Measurements from ENCODE around the gene HSPA1B.
"Not testable (repeated sequence)": the region's sequence is repeated elsewhere in the genome, so short reads cannot be mapped to it uniquely, and the experiment has no call there.

Gene HSPA1B

DNA sequence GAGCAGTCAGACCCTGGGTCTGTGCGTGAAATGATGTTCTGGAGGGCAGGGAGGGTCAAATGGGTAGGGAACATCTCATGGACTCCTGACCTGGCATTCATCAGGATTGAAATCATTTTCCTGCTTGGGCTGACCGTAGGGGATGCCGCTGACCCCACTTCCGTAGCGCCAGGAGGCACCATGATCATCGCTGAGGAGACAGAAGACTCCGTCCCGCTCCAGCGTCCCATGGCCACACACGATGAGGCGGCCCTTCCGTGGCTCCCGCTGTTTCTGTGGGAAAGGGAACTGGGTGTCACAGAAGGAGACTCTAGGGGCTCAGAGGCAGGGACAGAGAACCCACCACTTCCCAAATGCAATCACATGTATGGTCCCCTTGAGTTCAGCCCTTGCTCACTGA, 32.8 kb downstream of the HSPA1B start:
- DNase-seq (ENCODE audit: low read depth): no peak

DNA sequence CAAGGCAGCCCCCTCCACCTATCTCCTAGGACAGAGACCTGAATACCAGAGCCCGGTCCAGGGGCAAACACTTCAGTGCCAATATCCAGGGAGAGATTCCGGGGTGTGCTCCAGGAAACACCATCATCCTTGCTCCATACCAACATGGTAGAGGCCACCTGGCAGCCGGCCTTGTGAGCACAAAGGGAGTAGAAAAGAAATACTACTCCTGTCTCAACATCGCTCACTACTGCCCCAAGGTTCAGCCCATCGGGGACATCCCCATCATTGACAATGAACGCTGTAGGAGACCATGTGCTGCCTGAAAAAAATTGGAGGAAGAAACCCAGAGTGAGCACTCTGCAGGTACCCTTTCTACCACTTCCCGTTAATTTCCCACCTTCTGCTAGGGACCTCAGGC, 33.6 kb downstream of the HSPA1B start:
- no peak for DNase-seq (ENCODE audit: low read depth)

DNA sequence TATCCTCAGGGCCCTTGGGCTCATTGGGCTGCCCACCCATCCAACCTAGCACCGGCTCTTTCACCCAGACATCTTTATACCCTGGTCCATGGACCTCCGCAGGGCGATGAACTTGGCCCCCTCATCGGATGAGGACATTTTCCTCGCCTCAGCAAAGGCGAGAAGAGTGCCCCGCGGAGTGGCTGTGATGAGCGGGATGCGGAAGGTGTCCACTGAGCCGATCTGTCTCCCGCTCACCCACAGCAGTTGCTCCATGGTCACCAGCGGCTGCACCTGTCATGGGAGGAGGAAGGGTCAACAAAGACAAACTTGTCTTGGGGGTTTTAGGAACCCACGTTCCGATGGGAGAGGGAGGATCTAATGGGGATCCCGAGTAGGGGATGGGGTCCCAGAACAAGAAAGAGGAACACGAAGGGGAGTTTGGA, 34.4 kb downstream of the HSPA1B start:
- no peak for DNase-seq (ENCODE audit: low read depth)

DNA sequence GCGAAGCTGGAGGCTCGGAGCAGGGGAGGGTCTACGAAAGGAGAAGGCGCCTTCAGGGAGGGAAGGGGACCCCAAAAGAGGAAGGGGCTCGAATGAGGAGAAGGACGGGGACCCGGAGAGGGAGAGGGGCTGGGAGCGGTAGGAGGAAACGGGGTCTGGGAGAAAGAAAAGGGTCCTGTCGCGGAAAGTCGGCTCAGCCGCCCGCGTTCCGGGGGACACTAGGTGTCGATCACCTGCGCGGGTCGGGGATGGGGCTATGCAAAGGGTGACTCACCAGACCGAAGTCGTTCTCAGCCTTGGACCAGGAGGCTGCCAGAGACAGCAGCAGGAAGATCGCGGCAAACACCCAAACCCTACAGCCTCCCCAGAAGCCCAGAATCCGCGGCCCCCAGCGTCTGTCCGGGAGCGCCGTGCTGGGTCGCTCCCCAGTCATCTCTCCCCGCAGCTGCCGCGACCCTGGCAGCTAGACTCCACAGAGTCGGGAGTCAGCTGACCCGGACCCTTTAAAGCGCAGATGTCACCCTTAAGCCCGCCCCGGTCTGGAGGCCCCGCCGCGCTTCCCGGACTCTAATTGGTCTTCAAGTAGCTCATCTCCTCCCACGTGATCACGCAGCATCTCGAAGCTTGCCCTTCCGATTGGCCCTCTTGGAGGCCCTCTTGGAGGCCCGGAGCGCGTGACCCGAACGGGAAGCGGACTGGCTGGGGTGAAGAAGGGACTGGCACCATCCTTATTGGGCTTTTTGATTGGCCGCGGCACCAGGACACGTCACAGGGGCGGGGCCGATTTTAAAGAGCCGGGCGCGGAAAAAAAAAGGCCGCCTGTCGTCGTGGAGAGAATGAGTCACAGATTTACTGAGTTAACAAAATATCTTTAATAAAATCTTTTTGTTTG, 35.1 kb downstream of the HSPA1B start, which contains the start of gene NEU1:
NEU1 (minus strand) TSS at position 478 of the 892 bp plus-strand sequence; CDS start at position 433, 45 bp downstream.
- DNase-seq (ENCODE audit: low read depth): peak; percentile 100

DNA sequence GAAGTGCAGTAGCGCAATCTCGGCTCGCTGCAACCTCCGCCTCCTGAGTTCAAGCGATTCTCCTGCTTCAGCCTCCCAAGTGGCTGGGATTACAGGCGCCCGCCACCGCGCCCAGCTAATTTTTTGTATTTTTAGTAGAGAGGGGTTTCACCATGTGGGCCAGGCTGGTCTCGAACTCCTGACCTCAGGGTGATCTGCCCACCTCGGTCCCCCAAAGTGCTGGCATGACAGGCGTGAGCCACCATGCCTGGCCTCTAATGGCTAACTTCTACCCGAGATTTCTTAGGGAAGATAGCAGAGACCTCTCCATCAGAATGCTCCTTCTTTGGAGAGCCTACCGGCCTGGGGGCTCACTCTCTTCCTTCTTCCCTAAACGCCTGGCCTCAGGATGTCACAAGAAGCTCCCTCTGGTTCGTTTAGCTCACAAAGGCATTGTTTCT, 36.6 kb downstream of the HSPA1B start:
- not testable (repeated sequence) for DNase-seq (ENCODE audit: low read depth)

DNA sequence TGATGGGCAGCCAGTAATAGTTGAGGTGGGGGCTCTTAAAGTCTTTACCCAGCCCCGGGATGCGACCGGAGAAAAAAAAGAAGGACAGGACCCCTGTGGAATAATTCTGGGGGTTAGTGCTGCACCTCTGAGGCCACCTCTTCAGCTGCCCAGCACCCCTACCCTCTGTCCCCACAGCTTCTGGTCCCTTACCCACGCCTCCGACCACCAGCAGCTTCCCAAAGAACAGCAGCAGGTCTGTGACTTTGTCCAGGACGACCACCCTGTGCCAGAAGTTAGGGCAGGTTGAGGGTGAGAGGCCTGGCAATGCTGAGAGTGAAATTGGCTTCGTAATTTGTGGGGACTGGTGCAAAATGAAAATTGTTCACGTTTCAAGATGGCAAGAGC, 37.3 kb downstream of the HSPA1B start:
- DNase-seq (ENCODE audit: low read depth): no peak

DNA sequence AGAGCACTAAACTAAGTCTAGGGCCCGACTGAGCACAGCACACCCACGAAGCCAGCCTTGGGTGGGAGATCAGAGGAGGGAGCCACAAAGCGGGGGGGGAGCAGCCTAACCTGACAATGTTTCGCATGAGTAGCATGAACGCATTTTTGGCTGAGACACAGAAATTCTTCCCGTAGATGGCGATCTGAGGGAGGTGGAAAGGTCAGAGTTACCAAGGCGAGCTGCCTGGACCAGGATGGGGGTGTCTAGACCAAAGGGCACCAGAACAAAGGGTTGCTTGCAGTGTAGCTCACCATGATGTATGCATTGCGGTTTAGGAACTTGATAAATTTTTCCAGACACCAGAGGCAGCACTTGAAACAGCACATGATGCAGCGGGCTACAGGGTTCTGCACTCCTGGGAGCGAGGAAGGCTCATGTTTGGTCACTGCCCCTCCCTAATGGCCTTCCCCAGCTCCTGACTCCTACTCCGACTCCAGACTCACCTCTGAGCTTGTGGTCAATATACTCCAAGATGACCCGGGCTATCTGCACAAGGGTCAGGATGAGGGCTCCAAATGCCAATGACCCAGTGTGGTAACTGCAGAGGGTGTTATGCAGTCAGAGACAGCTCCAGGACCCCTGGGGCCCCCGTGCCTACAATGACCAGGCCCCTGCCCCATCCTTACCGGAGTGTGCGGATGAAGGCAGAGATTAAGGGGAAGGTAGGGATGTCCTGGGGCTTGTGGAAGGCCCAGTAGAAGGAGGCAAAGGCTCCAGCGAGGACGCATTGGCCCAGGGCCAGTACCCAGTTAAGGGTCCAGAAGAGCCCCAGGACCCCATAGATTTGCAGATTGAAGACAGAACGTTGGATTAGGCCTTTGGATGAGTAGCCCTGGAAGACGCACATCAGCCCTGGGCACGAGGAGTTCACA, 37.9 kb downstream of the HSPA1B start:
- DNase-seq (ENCODE audit: low read depth): no peak

DNA sequence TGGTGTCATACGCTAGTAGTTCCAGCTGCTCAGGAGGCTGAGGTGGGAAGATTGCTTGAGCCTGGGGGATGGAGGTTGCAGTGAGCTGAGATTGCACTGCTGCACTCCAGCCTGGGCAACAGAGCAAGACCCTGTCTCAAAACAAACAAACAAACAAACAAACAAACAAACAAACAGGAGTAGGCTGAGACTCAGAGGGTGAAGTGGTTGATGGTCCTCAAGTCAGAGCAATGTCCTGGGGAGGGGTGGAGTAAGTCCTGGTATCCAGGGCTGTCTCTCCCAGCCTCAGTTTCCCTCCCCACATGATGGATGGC, 41.1 kb downstream of the HSPA1B start:
- DNase-seq (ENCODE audit: low read depth): not testable (repeated sequence)

DNA sequence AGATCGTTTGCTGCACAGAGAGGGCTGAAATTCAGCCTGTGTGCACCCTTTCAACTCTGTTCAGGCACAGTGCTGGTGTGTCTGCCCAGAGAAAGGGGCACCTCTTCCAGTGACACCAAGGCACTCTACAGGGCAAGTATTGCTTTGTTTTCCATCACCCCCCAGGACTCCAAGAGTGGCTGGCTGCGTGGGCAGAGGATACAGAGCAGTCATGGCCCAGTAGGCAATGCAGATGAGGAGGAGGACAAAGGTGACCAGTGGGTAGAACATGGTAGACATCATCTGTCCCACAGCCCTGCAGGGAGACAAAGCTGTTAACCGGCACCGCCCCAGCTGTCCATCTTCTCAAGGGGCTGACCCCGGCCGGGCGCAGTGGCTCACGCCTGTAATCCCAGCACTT, 41.8 kb downstream of the HSPA1B start:
- no peak for DNase-seq (ENCODE audit: low read depth)

DNA sequence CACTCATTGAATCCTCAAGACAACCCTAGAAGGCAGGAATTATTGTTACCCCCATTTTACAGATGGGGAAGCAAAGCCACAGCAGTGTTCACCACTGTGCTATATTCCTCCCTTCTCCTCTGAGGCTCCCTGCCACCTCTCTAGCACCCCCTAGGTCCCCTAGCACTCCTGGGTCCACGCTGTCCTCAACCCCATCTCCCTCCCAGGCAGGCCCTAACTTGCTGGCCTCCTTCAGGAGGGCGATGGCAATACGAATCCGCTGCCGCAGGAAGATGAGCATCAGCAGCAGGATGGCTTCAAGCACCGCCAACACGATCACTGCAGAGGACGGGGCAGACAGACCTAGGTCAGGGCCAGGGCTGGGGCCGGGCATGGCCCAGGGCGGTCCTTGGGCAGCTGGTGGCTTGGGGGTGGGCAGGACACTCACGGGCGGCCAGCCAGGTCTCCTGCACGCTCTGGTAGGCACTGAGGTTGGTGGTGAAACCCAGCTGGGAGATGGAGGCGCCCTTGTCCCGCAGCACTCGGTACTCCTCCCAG, 42.9 kb downstream of the HSPA1B start:
- no peak for DNase-seq (ENCODE audit: low read depth)

DNA sequence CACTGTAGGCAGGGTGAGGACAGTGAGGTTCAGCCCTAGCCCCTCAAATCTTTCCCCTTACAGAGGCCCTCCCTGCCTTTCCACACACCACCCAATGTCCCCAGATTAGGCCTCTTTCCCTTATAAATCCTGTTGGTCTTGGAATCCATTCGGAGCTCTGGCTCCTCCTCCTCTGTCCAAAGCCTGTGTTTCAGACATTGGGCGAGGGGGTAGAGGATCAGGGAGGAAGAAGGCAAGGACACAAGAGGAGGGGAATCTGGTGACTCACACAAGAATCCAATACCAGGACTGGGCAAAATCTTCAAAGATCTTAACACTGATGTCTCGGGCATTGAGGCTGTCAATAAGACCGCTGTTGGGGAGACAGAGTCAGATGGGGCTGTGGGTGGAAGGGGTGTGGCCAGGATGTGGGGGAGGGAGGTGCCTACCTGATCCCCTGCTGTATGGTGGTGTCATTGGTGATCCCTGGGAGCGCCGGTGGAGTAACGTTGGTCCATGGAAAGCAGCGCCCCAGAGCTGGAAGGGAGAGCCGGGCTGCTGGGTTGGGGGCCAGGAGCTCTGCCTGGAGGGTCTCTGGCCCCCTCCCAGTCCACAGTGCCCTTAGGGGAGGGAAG, 43.6 kb downstream of the HSPA1B start:
- peak; percentile 19 for DNase-seq (ENCODE audit: low read depth)

DNA sequence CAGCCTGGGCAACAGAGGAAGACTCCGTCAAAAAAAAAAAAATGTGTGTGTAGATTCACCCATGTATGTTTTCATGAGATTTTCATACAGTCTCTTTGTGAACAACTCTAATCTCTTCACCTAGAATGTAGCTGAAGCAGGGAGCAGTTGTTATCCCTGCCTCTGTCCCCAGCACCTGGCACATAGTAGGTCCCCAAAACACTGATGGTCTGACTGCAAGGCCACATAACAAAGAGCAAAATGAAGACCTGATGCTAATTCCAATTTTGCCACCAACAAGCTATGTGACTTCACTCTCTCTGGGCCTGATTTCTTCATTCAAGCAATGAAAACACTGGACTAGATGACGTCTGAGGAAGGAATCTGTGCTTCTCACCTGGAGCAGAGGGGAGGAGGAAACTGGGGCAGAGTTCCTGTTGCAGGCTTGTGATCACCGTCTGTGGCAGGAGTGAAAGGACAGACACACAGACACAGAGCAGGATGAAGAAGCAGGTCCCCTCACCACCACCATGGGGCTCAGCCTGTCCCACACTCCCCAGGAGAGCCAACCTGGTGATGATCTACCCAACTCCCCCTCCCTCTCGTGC, 46.6 kb downstream of the HSPA1B start:
- no peak for DNase-seq (ENCODE audit: low read depth)

DNA sequence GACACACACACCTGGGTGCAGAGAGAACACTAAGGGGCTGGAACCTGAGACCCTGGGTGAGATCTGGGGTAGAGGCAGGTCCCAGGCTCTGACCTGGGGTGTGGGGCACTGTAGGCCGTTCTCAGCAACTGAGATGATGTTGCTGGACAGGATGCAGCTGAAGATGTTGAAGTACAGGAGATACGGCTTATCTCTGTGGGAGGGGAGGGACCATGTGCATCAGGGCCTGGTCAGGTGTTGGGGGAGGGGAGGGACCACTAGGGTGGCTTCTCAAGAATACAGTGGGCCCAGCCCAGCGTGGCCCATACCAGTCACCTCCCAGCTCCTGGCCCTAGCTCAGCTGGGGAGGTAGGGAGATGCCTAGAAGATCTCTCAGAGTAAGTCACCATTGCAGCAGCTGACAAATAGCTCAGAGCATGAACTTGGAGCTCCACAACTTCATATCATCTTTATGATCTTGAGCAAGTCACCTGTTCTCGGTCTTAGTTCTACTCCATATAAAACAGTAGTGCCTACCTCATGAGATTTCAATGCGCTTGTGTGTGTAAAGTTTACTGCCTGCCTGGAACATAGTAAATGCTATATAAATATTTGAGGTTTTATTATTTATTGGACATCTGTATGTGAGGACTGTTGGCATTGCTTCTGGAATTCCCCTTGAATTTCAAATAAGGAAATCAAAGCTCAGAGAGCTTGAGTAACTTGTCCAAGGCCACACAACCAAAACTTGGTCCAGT, 47.5 kb downstream of the HSPA1B start:
- no peak for DNase-seq (ENCODE audit: low read depth)

DNA sequence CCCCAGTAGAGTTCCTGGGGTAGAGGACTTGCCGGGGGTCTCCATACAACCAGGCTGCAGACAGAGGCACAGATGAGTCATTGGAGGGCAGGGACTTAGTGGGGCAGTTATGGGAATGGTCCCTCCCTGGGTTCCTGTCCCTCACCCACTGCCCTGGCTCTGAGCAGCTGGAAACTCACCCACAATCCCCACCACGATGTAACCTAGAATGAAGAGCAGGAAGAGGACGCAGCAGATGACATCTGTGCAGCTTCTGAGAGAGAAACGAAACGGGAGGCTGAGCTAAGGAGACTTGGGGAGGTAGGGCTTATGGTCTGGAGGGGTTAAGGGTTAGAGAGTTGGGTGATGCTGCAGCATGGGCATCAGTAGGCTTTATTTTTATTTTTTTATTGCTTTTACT, 48.3 kb downstream of the HSPA1B start:
- no peak for DNase-seq (ENCODE audit: low read depth)

DNA sequence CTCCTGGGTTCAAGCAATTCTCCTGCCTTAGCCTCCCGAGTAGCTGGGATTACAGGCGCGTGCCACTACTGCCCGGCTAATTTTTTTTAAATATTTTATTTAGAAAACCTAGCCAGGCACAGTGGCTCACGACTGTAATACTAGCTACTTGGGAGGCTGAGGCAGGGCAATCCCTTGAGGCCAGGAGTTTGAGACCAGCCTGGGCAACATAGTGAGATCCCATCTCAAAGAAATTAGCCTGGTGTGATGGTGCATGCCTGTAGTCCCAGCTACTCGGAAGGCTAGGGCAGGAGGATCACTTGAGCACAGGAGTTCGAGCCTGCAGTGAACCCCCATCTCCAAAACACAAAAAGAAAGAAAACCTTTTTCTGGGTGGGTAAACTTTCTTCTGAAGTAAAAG, 48.8 kb downstream of the HSPA1B start:
- no peak for DNase-seq (ENCODE audit: low read depth)

DNA sequence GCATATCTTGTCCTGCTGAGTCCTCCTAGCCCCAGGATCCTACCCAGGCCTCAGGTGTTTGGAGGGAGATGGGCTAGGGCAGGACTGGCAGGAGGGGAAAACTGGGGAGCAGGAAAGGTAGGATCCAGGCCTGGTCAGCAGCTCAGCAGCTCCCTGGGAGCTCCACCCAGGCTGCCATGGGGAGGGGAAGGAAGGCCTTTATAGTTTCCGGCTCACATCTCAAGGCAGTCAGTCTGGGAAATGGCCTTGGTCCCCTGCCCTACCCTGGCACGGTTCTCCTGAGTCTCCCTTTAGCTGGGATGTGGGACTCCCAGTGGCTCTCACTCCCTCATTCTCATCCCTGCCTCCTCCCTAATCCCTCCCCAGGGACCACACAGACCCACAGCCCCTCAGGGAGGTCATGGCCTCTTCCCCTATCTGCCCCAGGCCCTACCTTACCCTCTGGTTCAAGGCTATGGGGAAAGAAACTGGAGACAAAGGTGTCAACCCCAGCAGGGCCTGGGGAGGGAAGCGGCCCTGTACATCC, 49.6 kb downstream of the HSPA1B start:
- DNase-seq (ENCODE audit: low read depth): no peak

DNA sequence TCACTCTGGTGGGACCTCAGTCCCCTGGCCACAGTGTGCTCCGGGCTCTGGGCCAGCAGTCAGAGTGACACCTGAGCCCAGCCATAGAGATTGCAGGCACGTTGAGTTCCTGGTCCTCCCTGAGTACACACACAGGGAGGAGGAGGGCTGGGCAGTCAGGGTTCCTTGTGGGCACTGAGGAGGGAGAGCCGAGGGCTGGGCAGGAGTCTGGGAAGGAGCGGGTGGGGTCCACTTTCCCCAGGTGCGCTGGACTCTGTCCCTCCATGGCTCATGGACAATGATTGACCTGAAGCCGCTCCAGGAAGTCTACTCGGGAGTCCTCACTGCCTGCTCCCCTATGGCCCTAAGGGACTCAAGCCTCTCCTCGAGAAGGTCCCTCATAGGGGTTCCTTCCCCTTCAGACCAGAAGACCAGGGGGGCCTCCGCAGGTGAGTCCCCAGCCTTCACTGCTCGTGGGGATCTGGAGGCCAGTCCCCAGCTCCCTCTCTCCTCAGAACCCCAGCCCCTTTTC, 50.2 kb downstream of the HSPA1B start:
- DNase-seq (ENCODE audit: low read depth): no peak

DNA sequence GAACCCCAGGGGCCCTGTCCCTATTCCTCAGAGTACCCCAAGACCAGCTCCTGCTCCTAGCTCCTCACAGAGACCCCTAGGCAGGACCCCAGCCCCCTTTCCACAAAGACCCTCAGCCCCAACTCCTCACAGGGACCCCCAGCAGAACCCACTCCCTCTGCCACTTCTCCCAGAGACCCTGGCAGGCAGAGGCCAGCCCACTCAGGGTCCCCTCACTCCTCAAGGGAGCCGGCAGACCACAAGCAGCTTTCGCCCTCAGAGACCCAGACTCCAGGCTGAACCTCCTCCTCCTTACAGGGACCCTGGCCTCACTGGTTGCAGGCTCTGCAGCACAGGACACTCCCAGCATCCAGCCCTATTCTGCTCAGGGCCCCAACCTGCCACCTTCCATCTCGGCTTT, 50.7 kb downstream of the HSPA1B start:
- DNase-seq (ENCODE audit: low read depth): no peak

DNA sequence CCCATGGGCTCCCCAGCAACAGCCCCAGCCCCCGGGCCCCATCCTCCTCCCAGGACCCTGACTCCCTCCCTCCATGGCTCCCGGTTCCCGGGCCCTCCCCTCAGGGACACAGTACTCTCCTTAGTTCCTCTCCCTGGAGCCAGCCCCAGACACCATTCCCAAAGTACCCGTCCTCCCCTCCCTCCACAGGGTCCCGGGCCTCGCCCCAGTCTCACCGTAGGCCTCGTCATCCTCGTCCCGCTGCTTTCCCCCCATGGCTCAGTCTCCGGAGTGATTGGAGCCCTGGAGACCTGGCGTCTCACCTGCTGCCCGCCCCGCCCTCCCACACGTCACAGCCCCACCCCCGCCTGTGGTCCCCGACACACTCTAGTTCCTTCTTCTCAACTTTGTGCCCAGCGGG, 51.2 kb downstream of the HSPA1B start, which contains the start of gene SLC44A4:
SLC44A4 (minus strand) TSS at position 272 of the 400 bp plus-strand sequence; CDS start at position 255, 17 bp downstream.
- DNase-seq (ENCODE audit: low read depth): no peak

DNA sequence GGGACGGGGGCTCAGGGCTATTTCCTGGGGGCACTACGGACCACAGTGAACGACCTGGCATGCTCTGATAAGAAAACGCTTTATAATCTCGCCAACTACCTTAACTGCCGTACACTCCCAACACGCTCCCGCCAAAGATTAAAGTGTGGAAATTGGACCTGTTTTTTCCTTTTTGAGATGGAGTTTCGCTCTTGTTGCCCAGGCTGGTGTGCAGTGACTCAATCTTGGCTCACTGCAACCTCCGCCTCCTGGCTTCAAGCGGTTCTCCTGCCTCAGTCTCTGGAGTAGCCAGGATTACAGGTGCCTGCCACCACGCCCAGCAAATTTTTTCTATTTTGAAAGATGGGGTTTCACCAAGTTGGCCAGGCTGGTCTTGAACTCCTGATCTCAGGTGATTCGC, 51.6 kb downstream of the HSPA1B start:
- no peak for DNase-seq (ENCODE audit: low read depth)
